HG02884 (cell line): ENCODE results near the gene GLT8D2.

Source experiments
- ATAC-seq: cut with Tn5 transposase; IDR thresholded peaks from one replicate; pipeline ENCODE4 v1.9.1; 2021; ENCODE audit warnings: mild to moderate bottlenecking, moderate library complexity; ENCODE audit not compliant: unreplicated experiment

GLT8D2 gene

DNA sequence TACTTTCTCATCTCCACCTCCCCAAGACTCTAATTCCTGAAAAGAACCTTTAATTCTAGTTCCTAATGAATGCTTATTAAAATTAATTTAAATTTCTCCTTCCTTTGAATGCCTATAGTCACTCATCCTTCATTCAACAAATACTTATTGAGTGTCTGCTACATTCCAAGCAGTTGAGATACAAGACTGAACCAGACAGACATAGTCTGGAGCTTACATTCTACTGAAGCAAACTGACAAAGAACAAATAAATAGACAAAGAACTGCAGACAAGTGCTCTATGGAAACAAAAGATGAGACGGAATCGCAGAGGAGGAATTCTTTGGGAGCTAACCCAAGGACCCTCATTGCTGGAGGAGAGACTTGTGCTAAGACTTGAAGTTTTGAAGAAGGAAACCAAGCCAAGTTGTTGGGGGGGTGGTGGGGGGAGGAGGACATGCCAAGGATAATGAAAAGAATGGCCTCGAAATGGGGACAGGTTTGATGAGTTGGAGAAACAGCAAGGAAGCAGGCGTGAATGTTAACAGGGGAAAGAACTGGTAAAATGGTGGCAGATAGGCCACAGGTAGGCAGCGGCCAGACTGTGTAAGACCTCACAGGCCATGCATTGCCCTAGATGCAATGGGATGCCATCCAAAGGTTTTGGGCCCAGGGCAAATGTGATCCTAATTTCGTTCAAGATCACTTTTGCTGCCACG is 94.0 kb downstream of the GLT8D2 start:
- ATAC-seq, result no peak

DNA sequence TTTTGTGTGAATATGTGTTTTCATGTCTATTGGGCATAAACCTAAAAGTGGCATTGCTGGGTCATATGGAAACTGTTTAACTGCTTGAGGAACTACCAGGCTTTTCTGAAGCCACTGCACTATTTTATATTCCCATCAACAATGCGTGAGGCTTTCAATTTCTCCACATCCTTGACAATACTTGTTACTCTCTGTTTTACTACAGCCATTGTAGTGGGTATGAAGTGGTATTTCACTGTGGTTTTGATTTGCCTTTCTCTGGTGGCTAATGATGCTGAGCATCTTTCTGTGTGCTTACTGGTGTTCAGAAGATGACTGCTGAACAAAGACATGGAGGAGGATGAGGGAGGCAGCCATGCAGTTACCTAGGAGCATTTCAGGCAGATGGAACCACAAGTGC is 97.5 kb downstream of the GLT8D2 start:
- ATAC-seq, result no peak

DNA sequence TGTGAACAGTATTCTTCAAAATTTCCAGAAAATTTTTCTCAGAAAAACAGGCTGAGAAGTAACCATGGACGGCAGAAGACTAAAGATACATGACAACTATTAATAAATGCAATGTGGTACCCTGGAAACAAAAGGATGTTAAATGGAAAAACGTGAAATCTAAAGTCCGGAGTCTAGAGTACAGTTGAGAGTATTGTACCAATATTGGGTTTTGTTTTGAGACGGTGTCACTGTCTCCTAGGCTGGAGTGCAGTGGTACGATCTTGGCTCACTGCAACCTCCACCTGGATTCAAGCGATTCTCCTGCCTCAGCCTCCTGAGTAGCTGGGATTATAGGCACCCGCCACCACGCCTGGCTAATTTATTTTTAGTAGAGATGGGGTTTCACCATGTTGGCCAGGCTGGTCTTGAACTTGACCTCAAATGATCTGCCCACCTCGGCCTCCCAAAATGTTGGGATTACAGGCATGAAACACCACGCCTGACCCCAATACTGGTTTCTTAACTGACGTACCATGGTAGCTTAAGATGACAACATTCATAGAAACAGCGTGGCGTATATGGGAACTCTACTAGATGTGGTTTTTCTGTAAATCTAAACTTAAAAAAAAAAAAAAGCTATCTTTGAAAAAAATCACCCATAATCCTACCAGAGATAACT is 101.1 kb downstream of the GLT8D2 start:
- ATAC-seq, result no peak

GRCh38 chr12:103947871-103948555 is 102.0 kb downstream of the GLT8D2 start:
- no peak for ATAC-seq

DNA sequence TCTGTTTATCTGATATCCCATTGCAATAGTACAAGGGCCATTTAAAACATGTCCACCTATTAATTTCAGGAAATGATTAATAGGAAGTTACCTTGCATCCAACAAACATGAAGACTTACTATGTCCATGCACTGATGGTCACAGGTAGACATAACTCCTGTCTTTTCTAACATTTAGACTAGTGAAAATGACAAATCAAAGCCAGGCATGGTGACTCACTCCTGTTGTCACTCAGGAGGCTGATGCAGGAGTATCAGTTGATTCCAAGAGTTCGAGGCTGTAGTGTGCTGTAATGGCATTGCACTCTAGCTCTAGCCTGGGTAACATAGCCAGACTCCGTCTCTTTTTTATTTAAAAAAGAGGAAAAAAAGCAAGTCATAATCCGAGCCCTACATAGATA is 105.0 kb downstream of the GLT8D2 start:
- ATAC-seq, result no peak
